PC-9 (cell line): ENCODE results near the gene YEATS2. TPM values are rescaled to one million over a fixed set of nuclear protein-coding genes. Genes with fewer than 3 reads are reported as not detected.

Experiments used
- BruUV-seq: library from RNA; stranded (reverse); fragments of 400-500 nt; replicated peaks from 2 replicates; lab custom pipeline; 2021; lab: Mats Ljungman, UMichigan
- CTCF ChIA-PET: fragments of 300-600 bp; sonication (Branson Sonifier 250); formaldehyde crosslinking; loops from one replicate; lab custom pipeline; 2022; ENCODE audit warnings: antibody characterized with exemption; lab: Charles Lee
- POLR2A ChIA-PET: fragments of 300-600 bp; sonication (Branson Sonifier 250); formaldehyde crosslinking; loops from one replicate; lab custom pipeline; 2022; ENCODE audit warnings: antibody characterized with exemption; ENCODE audit not compliant: unreplicated experiment; lab: Charles Lee
- DNase-seq, 2 experiments: peaks; one replicate each; pipeline versions ENCODE4 v3.0.0 to v3.0.0-alpha.2; 2015 to 2022; ENCODE audit warnings: mixed read lengths in 1 of 2
- H2AFZ ChIP-seq: fragments of 200-600 bp; sonication (generic); 2 replicates; pipeline ENCODE4 v1.8.1; 2017; ENCODE audit warnings: antibody characterized with exemption
- H3F3A ChIP-seq: fragments of 200-600 bp; sonication (generic); 2 replicates; pipeline ENCODE4 v1.8.1; 2017; ENCODE audit warnings: antibody characterized with exemption, mild to moderate bottlenecking, low read depth; ENCODE audit not compliant: insufficient read depth
- H3K27ac ChIP-seq: fragments of 200-600 bp; sonication (generic); 2 replicates; pipeline ENCODE4 v1.6.1; 2016; ENCODE audit warnings: mixed run types
- H3K27me3 ChIP-seq: fragments of 200-600 bp; sonication (generic); 2 replicates; pipeline ENCODE4 v1.6.1; 2016; ENCODE audit warnings: low read depth, mixed run types; ENCODE audit not compliant: insufficient read depth
- H3K36me3 ChIP-seq: fragments of 200-600 bp; sonication (generic); 2 replicates; pipeline ENCODE4 v1.6.1; 2016; ENCODE audit warnings: low read depth, mixed run types
- H3K4me1 ChIP-seq: fragments of 200-600 bp; sonication (generic); replicated peaks from 2 replicates; pipeline ENCODE4 v1.6.1; 2016; ENCODE audit warnings: mixed run types; ENCODE audit not compliant: insufficient read depth
- H3K4me2 ChIP-seq: fragments of 200-600 bp; sonication (generic); 2 replicates; pipeline ENCODE4 v1.6.1; 2017; ENCODE audit warnings: mixed run types
- H3K4me3 ChIP-seq: fragments of 200-600 bp; sonication (generic); 2 replicates; pipeline ENCODE4 v1.6.1; 2016; ENCODE audit warnings: mixed run types
- H3K79me2 ChIP-seq: fragments of 200-600 bp; sonication (generic); 2 replicates; pipeline ENCODE4 v1.6.1; 2017; ENCODE audit warnings: low read depth, mixed run types
- H3K9me2 ChIP-seq: fragments of 200-600 bp; sonication (generic); 2 replicates; pipeline ENCODE4 v1.8.1; 2017; ENCODE audit warnings: mild to moderate bottlenecking; ENCODE audit not compliant: insufficient read depth
- H3K9me3 ChIP-seq: fragments of 200-600 bp; sonication (generic); 2 replicates; pipeline ENCODE4 v1.8.1; 2016; ENCODE audit warnings: low read depth; ENCODE audit not compliant: insufficient read depth
- H4K20me1 ChIP-seq: fragments of 200-600 bp; sonication (generic); 2 replicates; pipeline ENCODE4 v1.8.1; 2017; ENCODE audit not compliant: insufficient read depth
- EZH2 ChIP-seq: fragments of 200-600 bp; sonication (generic); IDR thresholded peaks from 2 replicates; pipeline ENCODE4 v1.8.0; 2017; ENCODE audit warnings: antibody characterized with exemption, low read depth
- intact Hi-C: fragments of 100-400 bp; cut with micrococcal nuclease; formaldehyde crosslinking; loops from one replicate; pipeline ENCODE4 v1.10.0; 2022; ENCODE audit not compliant: unreplicated experiment
- total RNA-seq: library from RNA; stranded (reverse); gene quantifications from 2 replicates; pipeline ENCODE4 v1.2.3, GENCODE V29; 2021
- TF ChIP-seq, protein P1 (sequence below): fragments of 200-600 bp; sonication (generic); conservative IDR thresholded peaks from 2 replicates; pipeline ENCODE4 v1.6.1; 2017; ENCODE audit warnings: mixed run types, antibody characterized with exemption, mild to moderate bottlenecking, moderate library complexity

YEATS2 gene
- total RNA-seq, 1 experiment from 2014 or later, result 37.2 TPM

GRCh38 chr3:183854318-183855035 is 156.9 kb downstream of the YEATS2 start:
- H3K4me1 ChIP-seq, result no peaks in the 10 kb centered on the region
- no peak overlapping the region for H3K4me2 ChIP-seq
- 0 out of 2 replicates have a peak, but pooled peaks cover 10% of the 10 kb centered on the region for H4K20me1 ChIP-seq
- TF ChIP-seq EZH2, result no peak
- TF ChIP-seq, protein P1, sequence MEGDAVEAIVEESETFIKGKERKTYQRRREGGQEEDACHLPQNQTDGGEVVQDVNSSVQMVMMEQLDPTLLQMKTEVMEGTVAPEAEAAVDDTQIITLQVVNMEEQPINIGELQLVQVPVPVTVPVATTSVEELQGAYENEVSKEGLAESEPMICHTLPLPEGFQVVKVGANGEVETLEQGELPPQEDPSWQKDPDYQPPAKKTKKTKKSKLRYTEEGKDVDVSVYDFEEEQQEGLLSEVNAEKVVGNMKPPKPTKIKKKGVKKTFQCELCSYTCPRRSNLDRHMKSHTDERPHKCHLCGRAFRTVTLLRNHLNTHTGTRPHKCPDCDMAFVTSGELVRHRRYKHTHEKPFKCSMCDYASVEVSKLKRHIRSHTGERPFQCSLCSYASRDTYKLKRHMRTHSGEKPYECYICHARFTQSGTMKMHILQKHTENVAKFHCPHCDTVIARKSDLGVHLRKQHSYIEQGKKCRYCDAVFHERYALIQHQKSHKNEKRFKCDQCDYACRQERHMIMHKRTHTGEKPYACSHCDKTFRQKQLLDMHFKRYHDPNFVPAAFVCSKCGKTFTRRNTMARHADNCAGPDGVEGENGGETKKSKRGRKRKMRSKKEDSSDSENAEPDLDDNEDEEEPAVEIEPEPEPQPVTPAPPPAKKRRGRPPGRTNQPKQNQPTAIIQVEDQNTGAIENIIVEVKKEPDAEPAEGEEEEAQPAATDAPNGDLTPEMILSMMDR, result no peak
- H3K9me3 ChIP-seq, result no peaks in the 10 kb centered on the region
- peaks cover 49% of the 10 kb centered on the region for H3K36me3 ChIP-seq
- ChIA-PET CTCF (no interaction called here), POLR2A (no interaction called here)
- no peak overlapping the region for H2AFZ ChIP-seq
- peaks cover 30% of the 10 kb centered on the region for H3F3A ChIP-seq
- H3K27ac ChIP-seq, result no peak overlapping the region
- no TSS peak for BruUV-seq
- intact Hi-C loops, result no loop called here
- no peak overlapping the region for H3K4me3 ChIP-seq
- no peaks in the 10 kb centered on the region for H3K27me3 ChIP-seq
- no peaks in the 10 kb centered on the region; the same call in 1 of the 2 replicates for H3K79me2 ChIP-seq
- DNase-seq, result no peak
- no peaks in the 10 kb centered on the region for H3K9me2 ChIP-seq

GRCh38 chr3:183857863-183858262 is 160.3 kb downstream of the YEATS2 start:
- TF ChIP-seq, protein P1, result no peak
- TF ChIP-seq EZH2, result no peak
- Histone ChIP-seq H3K36me3 (peaks cover 51% of the 10 kb centered on the region), H4K20me1 (peaks cover 11% of the 10 kb centered on the region; the same call in 1 of the 2 replicates), H3K79me2 (no peaks in the 10 kb centered on the region), H3K4me3 (no peak overlapping the region), H3K9me2 (no peaks in the 10 kb centered on the region), H3K9me3 (no peaks in the 10 kb centered on the region), H3K27ac (no peak overlapping the region), H3K4me2 (no peak overlapping the region), H3F3A (peaks cover 19% of the 10 kb centered on the region; the same call in 1 of the 2 replicates), H2AFZ (no peak overlapping the region), H3K4me1 (no peaks in the 10 kb centered on the region), H3K27me3 (no peaks in the 10 kb centered on the region)
- intact Hi-C loops, result no loop called here
- no peak for DNase-seq
- BruUV-seq, result no TSS peak
- POLR2A ChIA-PET, result no interaction called here
- CTCF ChIA-PET, result no interaction called here

Other genes starting within 250 kb of the YEATS2 start
- gene KLHL6, start 142.1 kb upstream of the YEATS2 start, total RNA-seq, result 0.04 TPM in 1 of 2 replicates, not detected in the other
- 59.1 and 73.0 TPM in 2 replicates for gene KLHL24, start 62.2 kb upstream of the YEATS2 start, total RNA-seq
- gene MAP6D1, start 127.8 kb downstream of the YEATS2 start, total RNA-seq, result 2.2 TPM in 2 replicates
- gene PARL, start 187.1 kb downstream of the YEATS2 start, total RNA-seq, result 109 and 180 TPM in 2 replicates